GM12872 (cell line): ENCODE data around the gene ZNF107.

Source experiments
- CTCF ChIP-seq: IDR thresholded peaks from 3 replicates; pipeline ENCODE4 v1.5.1; 2011; ENCODE audit warnings: low read depth, mild to moderate bottlenecking, low read length, moderate library complexity; ENCODE audit not compliant: insufficient read depth

Gene ZNF107

GRCh38 chr7:64637521-64638445 is 28.1 kb upstream of the ZNF107 start:
- no peak for TF ChIP-seq CTCF

GRCh38 chr7:64638822-64639221 is 27.1 kb upstream of the ZNF107 start:
- TF ChIP-seq CTCF, result no peak

GRCh38 chr7:64639267-64640001 is 26.5 kb upstream of the ZNF107 start:
- TF ChIP-seq CTCF, result no peak

- no peak for TF ChIP-seq CTCF
Measured at GRCh38 chr7:64640504-64640903, 25.4 kb upstream of the ZNF107 start.

GRCh38 chr7:64642046-64642445 is 23.9 kb upstream of the ZNF107 start:
- TF ChIP-seq CTCF, result no peak

- no peak for TF ChIP-seq CTCF
Measured at GRCh38 chr7:64642875-64643274, 23.1 kb upstream of the ZNF107 start.

GRCh38 chr7:64643566-64643965 is 22.4 kb upstream of the ZNF107 start:
- TF ChIP-seq CTCF, result no peak
